Stimulated activated CD4-positive, alpha-beta T cell treated with anti-CD3 and anti-CD28 coated beads, Interleukin-2, amount 100 ng/mL, for 48 hours (primary cell): ENCODE results near the gene PLGRKT.
"Not testable (repeated sequence)": the region's sequence is repeated elsewhere in the genome, so short reads cannot be mapped to it uniquely, and the experiment has no call there.

Source experiments
- DNase-seq, 2 donors: peaks; one replicate each; pipeline ENCODE4 v3.0.0-alpha.2; 2020

Gene PLGRKT, protein sequence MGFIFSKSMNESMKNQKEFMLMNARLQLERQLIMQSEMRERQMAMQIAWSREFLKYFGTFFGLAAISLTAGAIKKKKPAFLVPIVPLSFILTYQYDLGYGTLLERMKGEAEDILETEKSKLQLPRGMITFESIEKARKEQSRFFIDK

DNA sequence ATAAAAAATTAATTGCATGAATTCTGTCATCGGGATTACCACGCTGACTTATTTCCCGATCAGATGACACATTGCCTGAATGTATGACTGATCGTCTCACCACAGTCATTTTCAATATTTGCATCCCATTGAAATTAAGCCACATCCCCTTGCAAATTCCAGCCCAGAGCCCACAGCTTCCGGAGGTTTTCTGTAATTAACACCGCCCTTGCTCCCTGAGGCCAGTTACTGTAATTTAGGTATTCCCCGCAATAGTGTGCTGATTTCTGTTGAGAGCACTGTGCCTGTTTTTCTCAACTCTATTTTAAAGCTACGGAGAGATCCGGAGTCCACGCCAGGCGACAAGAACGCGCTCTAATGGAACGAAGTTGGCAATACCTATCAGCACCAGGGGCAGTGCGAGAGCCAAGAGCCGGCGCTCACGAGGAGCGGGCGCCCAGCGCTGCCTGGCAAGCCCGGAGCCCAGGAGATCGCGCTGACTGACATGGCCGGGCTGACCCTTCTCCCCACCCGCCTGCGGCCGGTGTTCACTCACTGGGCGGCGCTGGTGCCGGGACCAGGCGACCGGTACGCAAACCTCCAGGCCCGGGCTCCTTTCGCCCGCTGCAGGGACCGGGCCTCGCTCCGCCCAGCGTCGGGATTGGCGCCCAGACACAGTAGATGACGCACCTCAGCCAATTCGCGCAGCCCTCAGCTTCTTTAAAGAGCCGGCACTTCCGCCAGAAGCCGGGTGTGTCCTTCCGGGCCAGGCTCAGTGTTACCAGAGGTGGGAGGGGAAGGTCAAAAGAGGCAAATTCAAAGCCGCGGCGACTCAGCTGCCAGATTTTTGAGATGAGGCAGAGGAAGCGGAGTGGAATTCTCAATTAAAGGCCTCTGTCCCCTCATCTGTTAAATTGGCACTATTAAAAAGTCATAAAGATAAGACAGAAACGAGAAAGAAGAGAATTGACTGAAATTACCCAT is at the start of gene PLGRKT:
Gene PLGRKT (minus strand): TSS at position 672 of the 963 bp plus-strand sequence. CDS start 5,948 bp downstream, outside the sequence.
- peak; percentile 81 to 84 for DNase-seq

DNA sequence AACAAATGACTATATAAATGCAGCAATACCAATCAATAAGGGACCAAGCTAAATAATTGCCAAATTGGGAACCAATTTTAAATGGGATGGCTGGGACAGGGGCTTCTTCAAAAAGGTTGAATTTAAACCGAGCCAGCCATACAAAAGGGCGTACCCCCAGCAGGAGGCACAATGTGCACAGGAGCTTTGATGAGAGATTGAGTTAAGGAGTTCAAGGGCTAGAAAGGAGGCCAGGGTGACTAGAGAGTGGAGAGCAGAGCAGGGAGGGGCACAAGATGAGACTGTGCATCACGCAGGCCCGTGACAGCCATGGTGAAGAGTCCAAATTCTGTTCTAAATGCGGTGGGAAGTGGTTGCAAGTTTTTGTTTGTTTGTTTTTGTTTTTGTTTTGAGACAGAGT is 49.3 kb upstream of the PLGRKT start:
- DNase-seq, result no peak

DNA sequence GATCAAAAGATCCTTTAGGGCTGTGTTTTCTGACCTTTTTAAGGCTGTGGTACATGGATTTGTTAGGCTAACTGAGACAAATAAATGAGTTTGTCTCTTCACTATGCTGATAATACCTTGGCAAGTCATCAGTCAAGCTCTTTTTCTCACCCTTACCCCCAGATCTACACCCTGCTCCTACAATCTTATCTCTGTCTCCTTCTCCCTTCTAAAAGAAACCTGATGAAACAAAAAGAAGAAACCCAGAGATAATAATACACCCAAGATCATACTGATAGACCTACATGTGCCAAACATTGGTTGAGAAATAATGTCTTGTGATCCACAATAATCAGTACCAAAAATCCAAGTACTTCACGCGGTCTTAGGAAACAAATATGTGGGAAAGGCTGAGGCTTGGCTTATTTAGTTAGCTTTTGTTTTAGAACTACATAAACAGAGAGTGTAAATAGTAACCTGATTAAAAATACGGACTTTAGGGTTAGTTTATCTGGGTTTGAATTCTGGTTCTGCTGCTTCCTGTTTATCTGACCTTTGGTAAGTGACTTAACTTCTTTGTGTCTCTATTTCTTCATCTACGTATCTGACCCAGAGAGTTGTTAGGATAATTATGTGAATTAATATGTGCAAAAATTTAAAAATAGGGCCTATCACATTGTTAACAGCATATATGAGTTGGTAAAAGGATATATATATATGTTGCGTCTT is 47.8 kb upstream of the PLGRKT start:
- no peak for DNase-seq

DNA sequence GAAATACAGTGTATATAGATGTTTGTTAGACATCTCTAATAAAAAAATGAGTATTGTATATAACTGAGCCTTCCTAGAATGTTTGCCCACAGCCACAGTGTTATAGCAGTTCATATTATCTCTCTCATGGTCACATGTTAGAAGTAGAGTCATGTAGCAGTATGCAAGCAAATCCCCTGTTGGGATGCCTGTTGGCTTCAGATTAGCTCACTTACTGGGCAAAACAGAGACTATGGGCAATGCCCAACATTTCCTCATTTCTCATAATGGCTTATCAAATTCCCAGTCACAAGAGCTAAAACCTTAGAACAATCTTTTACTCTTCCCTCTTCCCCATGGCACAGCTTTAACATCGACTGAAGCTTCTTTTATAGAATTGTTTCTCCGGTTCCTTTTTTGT is 45.6 kb upstream of the PLGRKT start:
- no peak for DNase-seq

DNA sequence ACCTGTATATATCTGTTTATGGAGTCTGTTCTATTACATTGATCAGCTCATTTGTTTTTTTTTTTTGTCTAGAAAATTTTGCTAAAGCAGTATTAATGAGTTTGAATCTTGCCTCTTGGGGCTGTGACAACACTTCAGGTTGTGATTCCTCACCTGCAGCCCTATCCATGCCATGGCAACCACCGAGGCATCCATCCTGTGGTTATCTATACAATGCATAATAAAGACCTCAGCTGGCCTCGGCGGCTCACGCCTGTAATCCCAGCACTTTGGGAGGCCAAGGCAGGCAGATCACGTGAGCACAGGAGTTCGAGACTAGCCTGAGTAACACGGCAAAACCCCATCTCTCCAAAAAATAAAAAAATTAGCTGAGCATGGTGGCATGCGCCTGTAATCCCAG is 44.5 kb upstream of the PLGRKT start:
- no peak for DNase-seq

DNA sequence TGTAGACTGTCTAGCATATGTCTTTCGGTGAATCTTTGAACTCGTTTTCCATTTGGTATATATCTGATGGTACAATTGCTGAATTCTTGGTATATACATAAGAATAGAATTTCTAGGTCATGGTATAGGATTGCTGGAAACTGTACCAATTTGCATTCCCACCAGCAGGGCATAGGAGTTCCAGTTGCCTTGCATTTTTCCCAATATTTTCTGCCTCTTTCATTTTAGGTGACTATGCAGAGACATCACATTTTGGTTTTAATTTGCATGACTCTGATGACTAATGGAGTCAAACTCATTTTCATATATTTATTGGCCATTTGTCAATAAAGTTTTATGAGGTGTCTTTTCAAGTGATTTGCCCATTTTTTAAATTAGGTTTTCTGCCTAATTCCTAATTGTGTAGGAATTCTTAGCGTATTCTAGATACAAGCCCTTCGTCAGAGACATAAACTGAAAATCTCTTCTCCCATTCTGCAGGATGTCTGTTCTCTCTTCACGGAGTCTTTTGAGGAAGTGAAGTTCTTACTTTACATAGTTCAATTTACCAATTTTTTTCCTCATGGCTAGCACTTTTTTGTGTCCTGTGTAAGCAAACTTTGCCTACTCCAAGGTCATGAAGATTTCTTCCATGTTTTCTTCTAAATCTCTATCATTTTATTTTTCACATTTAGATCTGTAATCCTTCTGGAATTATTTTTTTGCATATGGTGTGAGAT is 43.8 kb upstream of the PLGRKT start:
- no peak for DNase-seq

DNA sequence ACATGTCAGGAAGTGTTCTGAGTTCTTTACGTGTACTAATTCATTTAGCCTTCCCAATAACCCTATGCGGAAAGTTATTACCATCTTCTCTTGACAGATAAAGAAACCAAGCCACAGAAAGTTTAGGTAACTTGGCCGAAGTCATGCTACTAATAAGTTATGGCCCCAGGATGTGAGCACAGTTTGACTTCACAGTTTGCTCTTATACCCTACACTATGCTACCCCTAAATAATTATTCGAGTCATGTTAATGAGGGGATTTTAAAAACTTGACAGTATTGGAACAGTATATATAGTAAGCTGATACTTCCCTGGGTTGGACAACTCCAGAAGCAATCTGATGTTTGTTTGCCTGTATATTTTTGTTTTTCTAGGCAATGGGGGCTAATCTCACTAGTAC is 43.2 kb upstream of the PLGRKT start:
- DNase-seq, result no peak

DNA sequence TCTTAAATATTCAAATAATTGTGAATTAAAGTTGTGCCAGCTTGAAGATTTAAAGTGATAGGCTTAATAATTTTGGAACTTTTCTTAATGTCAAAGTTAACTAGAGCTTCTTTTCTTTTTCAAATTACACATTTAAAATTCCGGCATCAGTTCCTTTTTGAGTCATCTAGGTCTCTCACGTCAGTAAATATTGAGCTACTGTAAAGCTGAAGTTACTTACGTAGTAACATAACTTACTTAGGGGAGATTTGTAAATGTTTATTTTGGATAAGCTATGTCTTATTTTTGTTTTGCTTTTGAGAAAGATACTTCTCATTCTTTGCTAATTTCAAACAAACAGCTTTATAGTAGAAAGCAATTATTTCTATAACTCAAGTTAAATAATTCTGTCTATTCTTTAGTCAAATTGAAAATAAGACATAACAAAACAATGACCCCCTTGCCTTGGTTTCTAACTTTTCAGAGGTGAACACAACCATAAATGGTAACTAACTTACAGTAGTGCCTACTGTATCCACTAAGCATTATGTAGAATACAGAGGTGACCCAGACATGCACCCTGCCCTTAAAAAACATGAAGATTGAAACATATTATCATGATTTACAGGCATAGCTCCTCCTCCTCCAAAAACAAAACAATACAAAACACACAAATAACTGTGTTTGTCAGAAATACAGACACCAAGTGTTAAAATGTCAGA is 42.4 kb upstream of the PLGRKT start:
- no peak for DNase-seq

DNA sequence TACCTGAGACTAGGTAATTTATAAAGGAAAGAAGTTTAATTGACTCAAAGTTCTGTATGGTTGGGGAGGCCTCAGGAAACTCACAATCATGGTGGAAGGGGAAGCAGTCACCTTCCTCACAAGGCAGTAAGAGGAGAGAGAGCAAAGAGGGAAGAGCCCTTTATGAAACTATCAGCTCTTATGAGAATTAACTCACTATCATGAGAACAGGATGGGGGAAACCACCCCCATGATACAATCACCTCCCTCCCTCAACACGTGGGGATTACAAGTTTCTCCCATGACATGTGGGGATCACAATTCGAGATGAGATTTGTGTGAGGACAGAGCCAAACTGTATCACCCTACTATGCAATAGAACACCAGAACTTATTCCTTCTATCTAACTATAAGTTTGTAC is 40.5 kb upstream of the PLGRKT start:
- DNase-seq, result no peak

DNA sequence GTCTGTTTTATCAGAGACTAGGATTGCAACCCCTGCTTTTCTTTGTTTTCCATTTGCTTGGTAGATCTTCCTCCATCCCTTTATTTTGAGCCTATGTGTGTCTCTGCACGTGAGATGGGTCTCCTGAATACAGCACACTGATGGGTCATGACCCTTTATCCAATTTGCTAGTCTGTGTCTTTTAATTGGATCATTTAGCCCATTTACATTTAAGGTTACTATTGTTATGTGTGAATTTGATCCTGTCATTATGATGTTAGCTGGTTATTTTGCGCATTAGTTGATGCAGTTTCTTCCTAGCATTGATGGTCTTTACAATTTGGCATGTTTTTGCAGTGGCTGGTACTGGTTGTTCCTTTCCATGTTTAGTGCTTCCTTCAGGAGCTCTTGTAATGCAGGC is 37.9 kb upstream of the PLGRKT start:
- not testable (repeated sequence) for DNase-seq

DNA sequence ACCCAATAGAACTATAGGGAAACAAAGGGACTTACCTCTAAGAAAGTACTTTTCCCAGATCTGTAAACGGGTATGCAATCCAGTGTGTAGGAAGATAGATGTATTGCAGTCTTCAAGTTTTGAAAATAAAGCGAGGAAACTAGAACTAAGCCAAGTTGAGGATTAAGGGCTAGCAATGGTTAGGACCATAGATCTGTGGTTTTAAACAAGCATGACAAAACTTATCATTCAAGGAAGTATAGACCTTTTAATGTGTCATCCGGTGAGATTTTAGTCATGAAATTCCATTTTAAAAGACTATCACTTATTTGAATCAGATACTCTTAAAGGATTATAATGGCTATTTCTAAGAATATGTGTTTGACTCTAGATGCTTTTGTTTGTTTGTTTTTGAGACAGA is 33.1 kb upstream of the PLGRKT start:
- DNase-seq, result no peak

DNA sequence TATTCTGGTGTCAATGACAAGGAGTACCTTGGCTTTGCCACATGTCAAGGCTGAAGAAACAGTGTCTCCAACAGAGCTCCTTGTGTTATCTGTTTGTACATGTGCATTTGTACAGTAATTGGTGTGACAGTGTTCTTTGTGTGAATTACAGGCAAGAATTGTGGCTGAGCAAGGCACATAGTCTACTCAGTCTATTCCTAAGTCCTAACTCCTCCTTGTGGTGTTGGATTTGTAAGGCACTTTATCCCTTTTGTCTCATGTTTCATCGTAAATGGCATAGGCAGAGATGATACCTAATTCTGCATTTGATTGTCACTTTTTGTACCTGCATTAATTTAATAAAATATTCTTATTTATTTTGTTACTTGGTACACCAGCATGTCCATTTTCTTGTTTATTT is 32.4 kb upstream of the PLGRKT start:
- no peak for DNase-seq

DNA sequence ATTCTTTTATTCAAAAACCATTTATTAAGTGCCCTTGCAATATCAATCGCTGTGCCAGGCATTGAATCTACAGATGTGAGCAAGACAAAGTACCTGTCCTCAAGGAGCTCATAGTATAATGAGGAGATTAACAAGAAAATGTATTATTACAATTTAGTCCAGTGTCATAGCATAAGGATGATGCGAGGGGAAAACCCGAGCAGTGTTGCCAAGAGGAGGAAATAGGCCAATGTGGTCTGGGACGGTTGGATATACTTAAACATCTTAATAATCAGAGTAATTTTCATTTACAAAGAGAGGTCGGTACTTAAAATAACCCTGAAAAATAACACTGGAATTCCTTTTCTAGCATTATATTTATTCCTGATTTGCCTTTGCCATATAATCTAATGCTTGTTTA is 31.1 kb upstream of the PLGRKT start:
- DNase-seq, result no peak

DNA sequence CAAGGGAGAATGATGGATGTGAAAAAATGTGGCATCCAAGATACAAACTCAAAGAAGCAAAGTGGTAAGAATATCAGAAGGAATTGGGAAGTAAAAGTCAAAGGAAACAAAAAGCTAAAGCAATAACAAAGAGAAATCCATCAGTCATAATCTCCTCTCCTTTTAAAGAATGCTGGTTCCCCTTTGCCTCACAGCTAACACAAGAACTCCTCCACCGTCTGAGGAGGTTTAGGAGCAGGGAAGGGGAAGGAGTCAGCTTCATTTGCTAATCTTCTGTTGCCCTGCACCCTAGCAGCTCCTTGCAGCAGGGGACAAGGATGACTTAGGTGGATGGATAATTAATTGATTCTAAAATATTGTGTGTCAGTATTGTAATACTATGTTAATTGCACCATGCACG is 29.0 kb upstream of the PLGRKT start:
- DNase-seq, result no peak

DNA sequence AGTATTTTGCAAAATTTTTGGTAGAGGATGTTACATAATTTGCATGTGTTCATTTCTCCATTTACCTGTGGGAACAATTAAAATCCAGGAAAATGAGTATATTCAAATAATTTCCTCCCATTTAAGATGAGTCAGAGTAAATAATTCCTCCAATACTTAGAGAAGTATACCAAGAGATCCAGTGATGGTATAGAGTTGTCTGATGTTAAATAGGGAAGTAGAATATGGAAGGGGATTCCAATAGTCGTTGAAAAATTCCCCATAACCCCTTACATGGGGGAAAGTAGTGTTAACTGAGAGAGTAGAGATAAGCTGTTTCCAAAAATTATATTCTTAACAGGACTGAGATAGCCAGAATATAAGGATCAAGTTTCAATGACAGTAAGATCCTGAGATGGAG is 28.3 kb upstream of the PLGRKT start:
- no peak for DNase-seq

DNA sequence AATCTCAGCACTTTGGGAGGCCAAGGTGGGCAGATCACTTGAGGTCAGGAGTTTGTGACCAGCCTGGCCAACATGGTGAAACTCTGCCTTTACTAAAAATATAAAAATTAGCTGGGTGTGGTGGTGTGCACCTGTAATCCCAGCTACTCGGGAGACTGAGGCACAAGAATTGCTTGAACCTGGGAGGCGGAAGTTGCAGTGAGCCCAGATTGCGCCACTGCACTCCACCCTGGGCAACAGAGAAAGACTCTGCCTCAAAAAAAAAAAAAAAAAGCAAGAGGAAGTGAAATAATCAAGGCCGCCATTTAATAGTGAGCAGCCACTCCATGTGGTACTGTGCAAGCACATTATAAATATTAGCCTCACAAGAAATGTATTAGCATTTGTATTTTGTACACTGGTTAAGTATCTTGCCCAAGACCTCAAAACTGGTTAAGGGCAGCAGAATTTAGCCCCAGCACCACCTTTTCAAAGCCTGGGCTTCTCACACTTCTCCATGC is 27.2 kb upstream of the PLGRKT start:
- not testable (repeated sequence) for DNase-seq

DNA sequence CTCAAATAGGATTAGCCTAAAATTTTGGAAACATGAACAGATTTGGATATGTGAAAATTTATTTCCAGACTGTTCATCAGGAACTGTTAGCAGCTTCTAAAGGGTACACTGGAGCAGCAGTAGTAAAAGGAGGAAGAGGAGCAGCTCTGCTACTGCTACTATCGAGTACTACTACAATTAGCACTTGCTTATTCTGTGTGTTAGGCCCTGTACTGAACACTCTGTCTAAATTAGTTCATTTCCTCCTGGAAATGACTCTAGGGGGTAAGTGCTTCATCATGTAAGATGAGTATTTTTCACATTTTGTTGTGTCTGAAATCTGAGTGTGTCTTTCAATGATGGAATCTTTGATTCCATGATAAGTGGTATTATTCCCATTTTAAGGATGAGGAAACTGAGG is 22.4 kb upstream of the PLGRKT start:
- no peak for DNase-seq

DNA sequence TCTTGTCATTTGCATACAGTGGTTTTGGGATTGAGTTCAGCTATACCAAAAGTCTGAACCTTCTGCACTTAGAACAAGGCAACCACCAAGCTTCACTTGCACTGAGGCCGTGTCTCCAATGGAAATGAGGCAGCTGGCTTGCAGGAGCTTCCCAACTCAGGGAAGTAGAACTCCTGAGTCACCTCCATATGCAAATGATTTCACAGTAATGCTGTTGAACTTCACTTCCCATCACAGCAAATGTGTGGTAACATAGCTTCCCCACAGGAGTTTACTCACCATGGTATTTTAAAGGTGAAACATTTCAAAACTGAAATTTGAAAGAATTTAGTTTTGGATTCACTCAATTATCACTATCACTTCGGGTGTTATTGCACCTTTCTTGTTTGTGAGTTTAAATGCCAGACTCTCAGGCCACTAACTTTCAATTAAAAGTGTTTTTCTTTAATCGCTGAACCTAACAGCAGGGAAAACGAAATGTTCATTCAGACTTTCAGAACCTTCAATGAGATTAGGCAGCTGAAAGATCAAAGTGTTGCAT is 21.6 kb upstream of the PLGRKT start:
- DNase-seq, result no peak

DNA sequence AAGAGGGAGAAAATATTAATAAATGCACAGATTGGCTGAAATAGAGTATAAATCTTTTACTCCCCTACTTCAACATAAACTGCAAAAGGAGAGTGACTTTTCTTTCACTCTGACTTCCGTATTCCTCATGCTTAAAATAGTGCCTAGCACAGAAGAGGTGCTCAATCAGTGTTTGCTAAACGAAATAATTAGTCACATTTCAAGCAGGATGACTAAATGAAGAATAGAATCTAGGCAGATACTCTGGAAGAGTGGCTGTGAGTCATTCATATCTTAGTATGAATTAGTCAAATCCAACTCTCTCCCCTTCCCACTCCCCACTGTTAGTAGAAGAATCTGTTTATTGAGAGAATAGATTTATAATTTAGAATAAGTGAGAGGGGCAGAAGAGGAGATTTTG is 17.5 kb upstream of the PLGRKT start:
- DNase-seq, result no peak

DNA sequence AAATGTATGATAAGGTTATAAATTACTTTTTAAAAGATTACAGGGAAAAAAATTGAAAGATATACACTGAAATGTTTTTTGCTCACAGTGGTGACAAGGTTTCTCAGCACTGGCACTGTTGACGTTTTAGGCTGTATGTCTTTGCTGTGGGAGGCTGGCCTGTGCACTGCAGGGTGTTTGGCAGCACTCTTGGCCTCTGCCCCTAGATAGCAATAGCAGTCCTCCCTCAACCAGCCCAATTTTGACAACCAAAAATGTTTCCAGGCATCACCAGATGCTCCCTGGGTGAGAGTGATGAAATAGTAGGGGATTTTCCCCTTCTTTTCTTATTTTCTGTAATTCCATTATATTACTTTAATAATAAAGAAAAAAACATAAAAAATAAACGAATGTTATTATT is 15.9 kb upstream of the PLGRKT start:
- DNase-seq, result no peak

DNA sequence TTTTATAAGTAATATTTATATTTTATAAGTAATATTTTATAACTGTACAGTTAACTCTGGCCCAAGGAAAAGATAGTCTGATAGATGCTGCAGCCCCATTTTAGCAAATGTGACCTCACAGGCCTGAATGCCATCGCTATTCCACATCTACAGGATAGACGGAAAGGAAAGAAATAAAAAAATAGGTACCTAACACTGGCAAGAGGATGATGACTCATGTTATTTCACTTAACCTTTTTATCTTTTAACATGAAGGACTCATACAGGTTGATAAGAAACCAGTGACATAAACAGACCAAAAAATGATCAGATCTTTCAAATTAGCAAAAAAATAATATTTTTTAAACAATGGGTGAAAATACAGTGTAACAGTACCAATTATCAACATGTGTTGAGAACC is 15.3 kb upstream of the PLGRKT start:
- no peak for DNase-seq

DNA sequence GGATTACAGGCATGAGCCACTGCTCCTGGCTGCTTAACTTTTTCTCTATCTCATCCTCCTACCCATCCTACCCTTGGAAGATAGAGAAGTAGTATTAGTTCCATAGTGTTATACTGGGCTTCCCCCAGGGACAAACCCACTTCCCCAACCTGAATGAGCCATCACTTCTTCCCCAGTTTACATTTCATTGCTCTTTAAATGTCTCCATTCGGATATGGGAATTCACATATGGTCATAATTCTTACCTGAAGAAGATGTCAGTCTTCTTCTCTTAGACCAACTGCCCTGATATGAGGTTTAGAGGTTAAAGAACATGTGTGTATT is 14.5 kb upstream of the PLGRKT start:
- no peak for DNase-seq
